Glutamatergic neuron (in vitro differentiated cells): Measurements from ENCODE around the gene ZNF276. TPM values are rescaled to one million over a fixed set of nuclear protein-coding genes. Genes with fewer than 3 reads are reported as not detected.

Experiments used
- DNase-seq: peaks from one replicate; pipeline ENCODE4 v3.0.0; 2022
- H3K27ac Mint-ChIP-seq: one replicate; pipeline ENCODE4 v1.8.0; 2020; ENCODE audit warnings: mild to moderate bottlenecking, mixed read lengths, inconsistent platforms; ENCODE audit not compliant: unreplicated experiment
- H3K27me3 Mint-ChIP-seq: one replicate; pipeline ENCODE4 v1.8.0; 2020; ENCODE audit warnings: mild to moderate bottlenecking, moderate library complexity, mixed read lengths, inconsistent platforms; ENCODE audit not compliant: unreplicated experiment
- H3K36me3 Mint-ChIP-seq: one replicate; pipeline ENCODE4 v1.8.0; 2020; ENCODE audit warnings: mild to moderate bottlenecking, mixed read lengths, inconsistent platforms; ENCODE audit not compliant: unreplicated experiment
- H3K4me1 Mint-ChIP-seq: one replicate; pipeline ENCODE4 v1.8.0; 2020; ENCODE audit warnings: mild to moderate bottlenecking, low read depth, mixed read lengths, inconsistent platforms; ENCODE audit not compliant: unreplicated experiment
- H3K4me3 Mint-ChIP-seq: one replicate; pipeline ENCODE4 v1.8.0; 2020; ENCODE audit warnings: mild to moderate bottlenecking, mixed read lengths, inconsistent platforms; ENCODE audit not compliant: unreplicated experiment
- H3K9me3 Mint-ChIP-seq: one replicate; pipeline ENCODE4 v1.8.0; 2020; ENCODE audit warnings: mild to moderate bottlenecking, moderate library complexity, mixed read lengths, inconsistent platforms; ENCODE audit not compliant: unreplicated experiment
- CTCF ChIP-seq: fragments of 200-600 bp; sonication (generic); IDR thresholded peaks from one replicate; pipeline ENCODE4 v1.5.0; 2021; ENCODE audit not compliant: partially characterized antibody, unreplicated experiment
- total RNA-seq: library from RNA; stranded (reverse); fragmentation: NEBNext Ultra II Directional; extraction: Animal tissue kit (Norgen Biotek cat#: 25700); gene quantifications from one replicate; pipeline ENCODE4 v1.2.1, GENCODE V29; 2021; ENCODE audit not compliant: unreplicated experiment

Gene ZNF276
- total RNA-seq, 1 donor from 2014 or later = 20.8 TPM

DNA sequence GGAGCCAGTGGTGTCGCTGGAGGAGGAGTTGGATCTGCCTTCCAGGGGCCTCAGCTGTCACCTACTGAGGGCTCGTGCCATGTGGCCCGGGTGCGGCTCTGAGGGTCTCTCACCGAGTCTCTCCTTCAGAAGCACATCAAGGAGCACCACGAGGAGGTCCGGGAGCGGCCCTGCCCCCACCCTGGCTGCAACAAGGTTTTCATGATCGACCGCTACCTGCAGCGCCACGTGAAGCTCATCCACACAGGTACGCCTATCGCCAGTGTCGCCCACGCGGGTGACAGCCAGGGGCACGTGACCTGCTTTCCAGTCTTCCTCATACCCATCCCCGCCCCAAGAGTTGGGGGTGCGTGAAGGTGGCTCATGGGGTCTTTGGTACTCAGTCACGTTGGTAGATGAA, 12.5 kb downstream of the ZNF276 start:
- H3K36me3 Mint-ChIP-seq = peaks cover 10% of the 10 kb centered on the region
- H3K9me3 Mint-ChIP-seq = peaks cover 3% of the 10 kb centered on the region

GRCh38 chr16:89736554-89736953, 15.2 kb downstream of the ZNF276 start:
- no peak overlapping the region for H3K4me3 Mint-ChIP-seq
- H3K9me3 Mint-ChIP-seq = no peaks in the 10 kb centered on the region
- H3K36me3 Mint-ChIP-seq = peaks cover 9% of the 10 kb centered on the region
- H3K4me1 Mint-ChIP-seq = no peaks in the 10 kb centered on the region
- no peak for DNase-seq
- H3K27ac Mint-ChIP-seq = no peak overlapping the region
- no peak for TF ChIP-seq CTCF
- H3K27me3 Mint-ChIP-seq = peaks cover 2% of the 10 kb centered on the region

More for the DNA sequence above, 12.5 kb downstream of the ZNF276 start:
- H3K27ac Mint-ChIP-seq = no peak overlapping the region
- H3K27me3 Mint-ChIP-seq = peaks cover 7% of the 10 kb centered on the region
- no peak for TF ChIP-seq CTCF
- DNase-seq = no peak
- no peak overlapping the region for H3K4me3 Mint-ChIP-seq
- H3K4me1 Mint-ChIP-seq = peaks cover 7% of the 10 kb centered on the region

DNA sequence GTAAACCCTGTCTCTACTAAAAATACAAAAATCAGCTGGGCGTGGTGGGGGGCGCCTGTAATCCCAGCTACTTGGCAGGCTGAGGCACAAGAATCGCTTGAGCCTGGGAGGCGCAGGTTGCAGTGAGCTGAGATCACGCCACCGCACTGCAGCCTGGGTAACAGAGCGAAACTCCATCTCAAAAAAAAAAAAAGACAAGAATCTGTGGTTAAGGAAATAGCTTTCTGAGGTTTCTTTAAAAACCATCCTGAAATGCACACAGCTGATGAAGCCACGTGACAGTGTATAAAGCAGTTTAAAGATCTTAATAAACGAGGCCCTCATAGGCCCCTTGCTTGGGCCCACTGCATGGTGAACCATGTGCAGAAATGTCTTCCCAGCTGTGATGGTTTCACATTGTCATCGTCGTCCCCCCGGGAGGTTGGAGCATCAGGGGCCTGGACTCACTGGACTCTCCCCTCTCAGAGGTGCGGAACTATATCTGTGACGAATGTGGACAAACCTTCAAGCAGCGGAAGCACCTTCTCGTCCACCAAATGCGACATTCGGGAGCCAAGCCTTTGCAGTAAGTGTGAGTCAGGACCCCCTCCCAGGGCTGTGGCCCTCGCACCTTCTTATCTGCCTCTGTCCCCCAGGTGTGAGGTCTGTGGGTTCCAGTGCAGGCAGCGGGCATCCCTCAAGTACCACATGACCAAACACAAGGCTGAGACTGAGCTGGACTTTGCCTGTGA, 16.2 kb downstream of the ZNF276 start:
- peaks cover 5% of the 10 kb centered on the region for H3K36me3 Mint-ChIP-seq
- TF ChIP-seq CTCF = no peak
- no peak overlapping the region for H3K4me3 Mint-ChIP-seq
- no peaks in the 10 kb centered on the region for H3K9me3 Mint-ChIP-seq
- no peak overlapping the region for H3K27ac Mint-ChIP-seq
- peaks cover 2% of the 10 kb centered on the region for H3K27me3 Mint-ChIP-seq
- no peak for DNase-seq
- H3K4me1 Mint-ChIP-seq = no peaks in the 10 kb centered on the region

GRCh38 chr16:89738072-89738377, 16.7 kb downstream of the ZNF276 start:
- no peak for TF ChIP-seq CTCF
- H3K27ac Mint-ChIP-seq = no peak overlapping the region
- no peak for DNase-seq
- peaks cover 5% of the 10 kb centered on the region for H3K36me3 Mint-ChIP-seq
- H3K9me3 Mint-ChIP-seq = no peaks in the 10 kb centered on the region
- H3K4me1 Mint-ChIP-seq = no peaks in the 10 kb centered on the region
- H3K4me3 Mint-ChIP-seq = no peak overlapping the region
- H3K27me3 Mint-ChIP-seq = no peaks in the 10 kb centered on the region

- Mint-ChIP-seq H3K4me1 (no peaks in the 10 kb centered on the region), H3K9me3 (no peaks in the 10 kb centered on the region), H3K4me3 (no peak overlapping the region), H3K36me3 (peaks cover 5% of the 10 kb centered on the region), H3K27ac (no peak overlapping the region), H3K27me3 (no peaks in the 10 kb centered on the region)
- TF ChIP-seq CTCF = no peak
- DNase-seq = no peak
Measured at GRCh38 chr16:89738538-89739317, 17.4 kb downstream of the ZNF276 start.
